ENCODE measurements around the gene CHRNE.
A peak's percentile ranks its signal among the peaks of the same experiment; 100 is the strongest.

CHRNE gene

GRCh38 chr17:4944554-4945175, 41.8 kb upstream of the CHRNE start:
- no peak for TF ChIP-seq CTCF (IDR thresholded peaks at IDR 0.05; ENCODE audit: extremely low read depth, missing control alignments)
- DNase-seq (ENCODE audit: low spot score) = no peak

- DNase-seq (ENCODE audit: low spot score) = peak; percentile 47
Measured at GRCh38 chr17:4944163-4944553, 41.3 kb upstream of the CHRNE start.

GRCh38 chr17:4942760-4943508, 40.0 kb upstream of the CHRNE start:
- DNase-seq (ENCODE audit: low spot score) = no peak
- no peak for TF ChIP-seq CTCF (IDR thresholded peaks at IDR 0.05; ENCODE audit: extremely low read depth, missing control alignments)

More at GRCh38 chr17:4944163-4944553, 41.3 kb upstream of the CHRNE start:
- TF ChIP-seq CTCF (IDR thresholded peaks at IDR 0.05; ENCODE audit: extremely low read depth, missing control alignments) = no peak

- no peak for TF ChIP-seq CTCF (IDR thresholded peaks at IDR 0.05; ENCODE audit: extremely low read depth, missing control alignments)
Measured at GRCh38 chr17:4941319-4941610, 38.4 kb upstream of the CHRNE start.

GRCh38 chr17:4940555-4941318, 37.8 kb upstream of the CHRNE start:
- TF ChIP-seq CTCF (IDR thresholded peaks at IDR 0.05; ENCODE audit: extremely low read depth, missing control alignments) = no peak
- no peak for DNase-seq (ENCODE audit: low spot score)

More at GRCh38 chr17:4941319-4941610, 38.4 kb upstream of the CHRNE start:
- no peak for DNase-seq (ENCODE audit: low spot score)

- DNase-seq (ENCODE audit: low spot score) = peak; percentile 98
- TF ChIP-seq CTCF (IDR thresholded peaks at IDR 0.05; ENCODE audit: extremely low read depth, missing control alignments) = no peak
Measured at GRCh38 chr17:4939796-4940554, 37.1 kb upstream of the CHRNE start, which contains the start of the genes RNF167 and SLC25A11. Gene RNF167, plus strand, starts transcription at chr17:4940268. Its CDS starts 642 bp downstream, at chr17:4940910. Gene SLC25A11, minus strand, starts transcription at chr17:4940046. Its CDS starts 136 bp downstream, at chr17:4939910.
